MG63 (cell line): ENCODE results near the gene TAF1B. TPM values are rescaled to one million over a fixed set of nuclear protein-coding genes. Genes with fewer than 3 reads are reported as not detected.

ENCODE experiments used
- DNase-seq: peaks from one replicate; pipeline ENCODE4 v3.0.0-alpha.2; 2020
- H3K27me3 ChIP-seq: fragments of 250-450 bp; sonication (Bioruptor Pico); 2 replicates; pipeline ENCODE4 v1.5.1; 2020; ENCODE audit warnings: mild to moderate bottlenecking, moderate library complexity
- H3K36me3 ChIP-seq: fragments of 250-450 bp; sonication (Bioruptor Pico); 2 replicates; pipeline ENCODE4 v1.5.1; 2020; ENCODE audit warnings: mild to moderate bottlenecking, moderate library complexity
- H3K4me3 ChIP-seq: fragments of 250-450 bp; sonication (Bioruptor Pico); 2 replicates; pipeline ENCODE4 v1.5.1; 2020; ENCODE audit warnings: mild to moderate bottlenecking, moderate library complexity
- H3K9me3 ChIP-seq: fragments of 250-450 bp; sonication (Bioruptor Pico); 2 replicates; pipeline ENCODE4 v1.5.1; 2020; ENCODE audit warnings: mild to moderate bottlenecking, moderate library complexity
- total RNA-seq: library from RNA; depleted of rRNA; stranded (reverse); fragments of >200 nt; shearing (Covaris generic); gene quantifications from 2 replicates; pipeline ENCODE4 v1.2.3, GENCODE V29; 2014; ENCODE audit warnings: low replicate concordance

The TAF1B gene
- total RNA-seq, 1 experiment from 2014 or later: 27.0 TPM

DNA sequence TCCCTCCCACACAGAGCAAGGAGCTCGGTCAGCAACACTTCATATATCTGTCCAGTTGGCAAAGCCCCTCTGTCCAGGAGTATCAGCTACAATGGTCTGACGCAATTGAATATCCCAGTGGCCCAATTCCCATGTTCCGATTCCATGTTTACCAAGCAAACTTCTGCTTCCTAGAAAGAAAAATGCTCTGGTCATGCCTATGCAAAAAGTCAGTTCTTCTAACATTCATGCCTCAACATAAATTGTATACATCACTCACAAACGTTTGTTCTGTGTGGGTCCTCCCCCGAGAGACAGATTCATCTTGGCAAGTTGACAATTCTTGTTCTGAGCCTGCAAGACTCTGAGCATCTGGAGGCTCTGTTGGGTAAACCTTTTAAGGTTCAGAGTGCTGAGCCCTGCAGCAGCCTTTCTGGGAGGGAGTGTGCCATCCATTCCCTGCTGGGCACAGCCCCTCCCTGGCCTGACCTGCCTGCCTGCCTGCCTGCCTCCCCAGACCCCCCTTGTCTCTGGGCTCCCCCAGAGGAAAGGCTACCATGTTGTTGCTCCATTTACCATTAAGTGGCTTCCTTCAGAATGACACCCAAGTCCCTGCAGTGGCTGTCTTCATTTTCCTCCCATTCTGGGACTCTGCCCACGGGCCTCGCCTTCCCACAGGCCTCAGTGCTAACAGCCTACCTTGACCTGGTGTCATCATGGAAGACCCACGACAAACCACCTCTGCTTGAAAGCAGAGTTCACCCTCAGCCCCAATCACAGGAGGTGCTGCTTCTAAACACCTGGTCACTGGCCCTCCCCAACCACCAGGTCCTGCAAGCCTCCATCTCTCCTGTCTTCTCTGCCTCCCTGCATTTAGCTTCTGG, 37.6 kb upstream of the TAF1B start:
- Histone ChIP-seq H3K9me3 (peaks cover 6% of the 10 kb centered on the region; the same call in 1 of the 2 replicates), H3K36me3 (no peaks in the 10 kb centered on the region), H3K4me3 (no peak overlapping the region), H3K27me3 (no peaks in the 10 kb centered on the region)
- DNase-seq: no peak

GRCh38 chr2:9806298-9806610, 37.0 kb upstream of the TAF1B start:
- peaks cover 6% of the 10 kb centered on the region; the same call in 1 of the 2 replicates for H3K9me3 ChIP-seq
- H3K36me3 ChIP-seq: no peaks in the 10 kb centered on the region
- H3K27me3 ChIP-seq: no peaks in the 10 kb centered on the region
- no peak for DNase-seq
- no peak overlapping the region for H3K4me3 ChIP-seq

- DNase-seq: no peak
- H3K4me3 ChIP-seq: no peak overlapping the region
- no peaks in the 10 kb centered on the region for H3K27me3 ChIP-seq
- H3K9me3 ChIP-seq: peaks cover 6% of the 10 kb centered on the region; the same call in 1 of the 2 replicates
- no peaks in the 10 kb centered on the region for H3K36me3 ChIP-seq
Measured at GRCh38 chr2:9806656-9807055, 36.6 kb upstream of the TAF1B start.

- DNase-seq: no peak
- H3K4me3 ChIP-seq: no peak overlapping the region
- no peaks in the 10 kb centered on the region for H3K36me3 ChIP-seq
- H3K9me3 ChIP-seq: peaks cover 6% of the 10 kb centered on the region; the same call in 1 of the 2 replicates
- no peaks in the 10 kb centered on the region for H3K27me3 ChIP-seq
Measured at GRCh38 chr2:9807056-9807455, 36.2 kb upstream of the TAF1B start.

DNA sequence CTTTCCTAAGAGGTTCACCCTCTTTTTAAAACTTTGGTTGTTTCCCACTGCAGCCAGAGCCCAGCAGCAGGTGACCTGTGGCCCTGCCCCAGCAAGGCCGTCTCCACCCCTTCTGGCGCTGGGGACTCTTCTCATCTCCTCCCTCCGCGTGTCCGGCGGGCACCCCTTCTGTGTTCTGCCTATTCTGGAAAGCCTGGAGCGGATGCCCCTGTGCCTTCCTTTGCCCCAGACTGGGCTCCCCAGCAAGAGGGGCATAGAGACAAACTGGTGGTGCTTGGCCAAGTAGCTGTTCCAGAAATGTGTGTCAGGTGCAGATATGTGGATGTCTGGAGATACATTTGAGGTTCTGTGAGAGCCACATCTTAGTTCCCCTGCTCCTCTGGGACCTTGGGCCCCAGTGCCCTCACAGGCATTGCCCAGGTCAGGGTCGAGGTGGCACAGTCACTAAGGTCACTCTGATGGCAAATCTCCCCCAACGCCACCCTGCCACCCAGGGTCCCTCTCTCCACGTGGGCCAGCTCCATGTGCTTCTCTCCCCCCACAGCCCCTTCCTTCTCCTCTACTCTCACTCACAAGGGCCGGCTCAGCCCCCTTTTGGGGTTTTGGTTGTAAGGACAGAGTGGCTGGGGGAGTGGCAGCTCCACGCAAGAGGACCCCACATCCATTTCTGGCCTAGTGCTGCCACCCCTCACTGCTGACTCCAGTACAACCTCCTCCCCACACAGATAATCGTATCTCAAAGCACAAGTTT, 35.5 kb upstream of the TAF1B start:
- H3K27me3 ChIP-seq: no peaks in the 10 kb centered on the region
- DNase-seq: no peak
- H3K36me3 ChIP-seq: no peaks in the 10 kb centered on the region
- H3K9me3 ChIP-seq: peaks cover 6% of the 10 kb centered on the region; the same call in 1 of the 2 replicates
- no peak overlapping the region for H3K4me3 ChIP-seq

DNA sequence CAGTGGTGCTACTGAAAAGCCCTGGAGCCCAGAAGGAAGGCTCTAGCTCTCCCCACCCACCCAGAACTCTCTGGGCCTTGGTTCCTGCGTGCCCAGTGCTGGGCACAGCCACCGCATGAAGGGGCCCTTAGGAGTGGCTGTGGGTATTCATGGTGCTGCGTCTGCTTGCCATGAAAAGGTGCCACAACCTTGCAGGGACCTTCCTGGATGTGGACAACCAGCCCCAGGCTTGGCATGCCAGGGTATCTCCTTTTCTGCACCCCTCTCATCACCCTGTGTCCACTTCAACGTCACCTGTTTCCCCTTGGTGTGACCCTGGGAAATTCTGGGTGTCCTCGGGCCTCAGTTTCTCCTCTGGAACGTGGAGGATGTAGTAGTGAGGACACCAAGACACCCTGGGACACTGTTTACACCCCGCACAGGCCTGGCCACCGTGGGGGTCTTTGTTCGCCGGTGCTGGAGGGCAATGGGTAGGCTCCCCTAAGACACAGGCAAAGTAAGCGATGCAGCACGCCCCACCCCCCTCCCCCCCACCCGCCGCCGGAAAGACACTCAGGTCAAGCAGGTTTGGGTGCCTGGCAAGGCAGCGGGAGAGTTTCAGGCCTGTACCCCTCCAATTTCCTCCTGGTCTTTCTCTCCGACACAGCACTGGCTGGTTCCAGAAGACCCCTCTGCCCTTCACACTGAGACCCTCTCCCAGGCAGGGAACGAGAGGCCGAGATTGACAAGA, 34.8 kb upstream of the TAF1B start:
- no peak overlapping the region for H3K4me3 ChIP-seq

DNA sequence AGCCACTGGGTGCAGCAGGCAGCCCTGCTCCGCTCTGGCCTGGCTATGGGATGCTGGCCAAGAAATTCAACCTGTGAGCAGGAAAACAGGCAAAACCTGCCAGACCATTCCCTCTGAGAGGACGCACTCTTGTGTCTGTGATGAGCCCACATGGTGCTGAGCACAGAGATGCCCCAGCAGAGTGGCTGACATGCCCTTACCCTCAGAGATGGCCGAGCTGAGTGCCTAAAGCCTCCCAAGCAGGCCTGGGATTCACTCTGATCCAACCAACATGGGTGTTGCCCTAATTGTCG, 34.3 kb upstream of the TAF1B start:
- no peaks in the 10 kb centered on the region for H3K36me3 ChIP-seq
- H3K4me3 ChIP-seq: no peak overlapping the region
- peaks cover 6% of the 10 kb centered on the region; the same call in 1 of the 2 replicates for H3K9me3 ChIP-seq
- DNase-seq: no peak
- H3K27me3 ChIP-seq: no peaks in the 10 kb centered on the region

More for the DNA sequence above, 34.8 kb upstream of the TAF1B start:
- DNase-seq: no peak
- Histone ChIP-seq H3K9me3 (peaks cover 6% of the 10 kb centered on the region; the same call in 1 of the 2 replicates), H3K27me3 (no peaks in the 10 kb centered on the region), H3K36me3 (no peaks in the 10 kb centered on the region)

GRCh38 chr2:9809448-9810088, 33.7 kb upstream of the TAF1B start:
- no peak overlapping the region for H3K4me3 ChIP-seq
- H3K36me3 ChIP-seq: no peaks in the 10 kb centered on the region
- DNase-seq: no peak
- no peaks in the 10 kb centered on the region for H3K27me3 ChIP-seq
- peaks cover under 1% of the 10 kb centered on the region; the same call in 1 of the 2 replicates for H3K9me3 ChIP-seq

GRCh38 chr2:9811216-9811615, 32.1 kb upstream of the TAF1B start:
- H3K9me3 ChIP-seq: no peaks in the 10 kb centered on the region
- H3K36me3 ChIP-seq: no peaks in the 10 kb centered on the region
- H3K4me3 ChIP-seq: no peak overlapping the region
- no peak for DNase-seq
- H3K27me3 ChIP-seq: no peaks in the 10 kb centered on the region

DNA sequence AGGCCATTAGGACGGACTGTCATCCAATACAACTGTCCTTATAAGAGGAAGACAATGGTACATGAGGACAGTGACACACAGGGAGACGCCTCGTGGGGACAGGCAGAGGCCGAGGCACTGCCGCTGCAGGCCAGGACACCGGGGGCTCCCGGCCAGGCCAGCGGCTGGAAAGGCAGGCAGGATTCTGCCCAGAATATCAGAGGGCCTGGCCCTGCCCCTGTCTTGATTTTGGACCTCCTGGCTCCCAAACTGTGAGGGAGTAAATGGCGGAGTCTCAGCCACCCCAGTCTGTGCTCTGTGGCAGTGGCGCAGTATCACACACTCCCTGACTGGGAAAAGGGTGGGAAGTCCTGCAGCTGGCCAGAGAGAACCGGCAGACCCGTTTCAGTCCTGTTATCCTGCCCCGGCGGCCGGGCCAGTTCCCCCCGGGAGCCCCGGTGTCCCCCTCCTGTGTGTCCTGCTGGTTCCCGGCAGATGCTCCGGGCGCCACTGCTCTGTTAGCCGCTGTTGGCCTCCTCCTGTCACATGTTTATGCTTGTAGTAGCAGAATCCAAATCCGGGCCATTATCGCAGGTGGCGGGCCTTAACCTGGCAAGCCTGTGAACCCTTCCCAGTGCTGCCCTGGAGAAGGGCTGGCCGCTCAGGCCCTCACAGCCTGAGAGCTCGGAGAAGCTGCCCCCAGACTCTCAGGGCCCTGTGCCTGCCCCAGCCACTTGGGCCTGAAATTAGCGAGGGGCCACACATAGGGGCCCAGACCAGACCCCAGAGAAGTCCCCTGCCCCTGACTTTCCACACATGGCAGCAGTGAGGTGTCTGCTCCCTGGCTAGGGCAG, 31.4 kb upstream of the TAF1B start:
- H3K9me3 ChIP-seq: no peaks in the 10 kb centered on the region
- no peaks in the 10 kb centered on the region for H3K27me3 ChIP-seq
- H3K36me3 ChIP-seq: no peaks in the 10 kb centered on the region
- no peak overlapping the region for H3K4me3 ChIP-seq
- DNase-seq: no peak

GRCh38 chr2:9812945-9813311, 30.3 kb upstream of the TAF1B start:
- no peaks in the 10 kb centered on the region for H3K27me3 ChIP-seq
- no peak overlapping the region for H3K4me3 ChIP-seq
- DNase-seq: no peak
- H3K9me3 ChIP-seq: no peaks in the 10 kb centered on the region
- H3K36me3 ChIP-seq: no peaks in the 10 kb centered on the region

DNA sequence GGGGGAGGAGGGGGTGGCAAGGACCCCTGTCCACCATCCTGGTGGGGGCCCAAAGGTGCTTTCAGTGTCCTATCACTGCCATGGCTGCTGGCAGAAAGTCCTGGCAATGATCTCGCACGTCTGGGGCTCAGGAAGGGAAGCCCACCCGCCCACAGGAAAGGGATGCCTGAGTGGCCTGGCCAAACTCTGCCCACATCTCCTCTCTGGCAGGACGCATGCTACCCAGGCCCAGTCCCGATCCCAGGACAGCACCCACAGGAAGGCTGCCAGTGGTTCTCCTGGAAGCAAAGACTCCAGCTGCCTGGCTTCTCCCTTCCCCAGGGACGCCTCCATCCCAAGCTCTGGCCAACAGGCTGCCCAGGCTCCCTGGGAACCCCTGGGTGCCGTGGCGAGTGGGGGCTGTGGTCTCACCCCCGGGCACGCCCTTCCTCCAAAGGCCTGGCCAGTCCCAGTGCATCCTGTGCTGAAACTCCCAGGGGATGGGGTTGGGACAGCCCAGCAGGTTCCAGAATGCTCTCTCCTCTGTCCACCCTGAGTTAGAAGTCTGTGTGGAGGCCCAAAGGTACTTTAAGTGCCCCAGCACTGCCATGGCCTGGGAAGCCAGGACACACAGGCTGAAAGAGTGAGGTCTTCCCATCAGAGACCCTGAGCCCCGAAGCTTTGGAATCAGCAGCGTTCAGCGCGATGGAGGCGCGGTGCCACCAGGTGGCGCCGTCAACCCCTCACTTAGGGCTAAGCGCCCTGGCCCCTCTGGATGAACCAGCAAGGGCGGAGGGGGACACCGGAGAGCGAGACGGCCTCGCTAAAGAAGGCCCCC, 29.8 kb upstream of the TAF1B start:
- Histone ChIP-seq H3K36me3 (no peaks in the 10 kb centered on the region), H3K4me3 (no peak overlapping the region), H3K9me3 (no peaks in the 10 kb centered on the region), H3K27me3 (no peaks in the 10 kb centered on the region)
- peak; percentile 63 for DNase-seq

- Histone ChIP-seq H3K9me3 (no peaks in the 10 kb centered on the region), H3K36me3 (no peaks in the 10 kb centered on the region), H3K4me3 (no peak overlapping the region), H3K27me3 (no peaks in the 10 kb centered on the region)
- no peak for DNase-seq
Measured at GRCh38 chr2:9814129-9814868, 29.0 kb upstream of the TAF1B start.

- DNase-seq: no peak
- Histone ChIP-seq H3K36me3 (no peaks in the 10 kb centered on the region), H3K9me3 (no peaks in the 10 kb centered on the region), H3K4me3 (no peak overlapping the region), H3K27me3 (no peaks in the 10 kb centered on the region)
Measured at GRCh38 chr2:9815076-9815475, 28.2 kb upstream of the TAF1B start.

- no peaks in the 10 kb centered on the region for H3K9me3 ChIP-seq
- no peaks in the 10 kb centered on the region for H3K36me3 ChIP-seq
- no peak overlapping the region for H3K4me3 ChIP-seq
- DNase-seq: no peak
- H3K27me3 ChIP-seq: no peaks in the 10 kb centered on the region
Measured at GRCh38 chr2:9815844-9816279, 27.4 kb upstream of the TAF1B start.
